Measurements from ENCODE around the gene TAC3. TPM values are rescaled to one million over a fixed set of nuclear protein-coding genes. Genes with fewer than 3 reads are reported as not detected.
"Not testable (repeated sequence)": the region's sequence is repeated elsewhere in the genome, so short reads cannot be mapped to it uniquely, and the experiment has no call there.

Gene TAC3
- total RNA-seq, 1 donor from 2014 or later, result not detected

- intact Hi-C loops (cut with DNase I), result no loop called here
- no peak for DNase-seq
- Histone ChIP-seq H3K9me3 (no peaks in the 10 kb centered on the region), H3K27me3 (no peaks in the 10 kb centered on the region), H3K36me3 (no peaks in the 10 kb centered on the region), H3K4me1 (no peaks in the 10 kb centered on the region), H3K27ac (no peak overlapping the region), H3K4me3 (no peak overlapping the region)
- peak; percentile 63 for ATAC-seq
- TF ChIP-seq, protein P1, sequence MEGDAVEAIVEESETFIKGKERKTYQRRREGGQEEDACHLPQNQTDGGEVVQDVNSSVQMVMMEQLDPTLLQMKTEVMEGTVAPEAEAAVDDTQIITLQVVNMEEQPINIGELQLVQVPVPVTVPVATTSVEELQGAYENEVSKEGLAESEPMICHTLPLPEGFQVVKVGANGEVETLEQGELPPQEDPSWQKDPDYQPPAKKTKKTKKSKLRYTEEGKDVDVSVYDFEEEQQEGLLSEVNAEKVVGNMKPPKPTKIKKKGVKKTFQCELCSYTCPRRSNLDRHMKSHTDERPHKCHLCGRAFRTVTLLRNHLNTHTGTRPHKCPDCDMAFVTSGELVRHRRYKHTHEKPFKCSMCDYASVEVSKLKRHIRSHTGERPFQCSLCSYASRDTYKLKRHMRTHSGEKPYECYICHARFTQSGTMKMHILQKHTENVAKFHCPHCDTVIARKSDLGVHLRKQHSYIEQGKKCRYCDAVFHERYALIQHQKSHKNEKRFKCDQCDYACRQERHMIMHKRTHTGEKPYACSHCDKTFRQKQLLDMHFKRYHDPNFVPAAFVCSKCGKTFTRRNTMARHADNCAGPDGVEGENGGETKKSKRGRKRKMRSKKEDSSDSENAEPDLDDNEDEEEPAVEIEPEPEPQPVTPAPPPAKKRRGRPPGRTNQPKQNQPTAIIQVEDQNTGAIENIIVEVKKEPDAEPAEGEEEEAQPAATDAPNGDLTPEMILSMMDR (IDR thresholded peaks at IDR 0.05), result no peak
These were observed 14.9 kb upstream of the TAC3 start for GRCh38 chr12:57031138-57031725.

GRCh38 chr12:57029457-57029856 lies 13.1 kb upstream of the TAC3 start:
- no peak for DNase-seq
- no peak for ATAC-seq
- H3K36me3 ChIP-seq, result no peaks in the 10 kb centered on the region
- TF ChIP-seq, protein P1 (IDR thresholded peaks at IDR 0.05), result no peak
- H3K27ac ChIP-seq, result no peak overlapping the region
- intact Hi-C loops (cut with DNase I), result no loop called here
- H3K4me3 ChIP-seq, result no peak overlapping the region
- no peaks in the 10 kb centered on the region for H3K9me3 ChIP-seq
- no peaks in the 10 kb centered on the region for H3K27me3 ChIP-seq
- H3K4me1 ChIP-seq, result no peaks in the 10 kb centered on the region

DNA sequence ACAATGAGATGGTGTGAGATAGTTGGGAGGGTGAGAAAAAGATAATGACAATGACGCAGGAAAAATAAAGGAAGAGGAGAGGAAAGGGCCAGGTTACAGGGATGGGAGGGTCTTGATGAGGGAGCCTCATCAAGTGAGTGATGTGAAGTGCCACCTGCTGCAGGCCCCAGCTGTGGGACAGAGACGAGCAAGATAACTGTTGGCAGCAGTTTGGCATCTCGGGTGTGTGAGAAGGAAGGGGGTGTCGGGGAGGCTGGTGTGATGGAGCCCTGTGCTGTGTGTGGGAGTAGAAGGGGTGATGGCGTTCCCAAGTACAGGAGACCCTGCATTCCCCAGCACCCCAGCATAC lies 11.4 kb upstream of the TAC3 start:
- Histone ChIP-seq H3K4me3 (no peak overlapping the region), H3K27me3 (no peaks in the 10 kb centered on the region), H3K36me3 (no peaks in the 10 kb centered on the region), H3K9me3 (no peaks in the 10 kb centered on the region), H3K27ac (no peak overlapping the region), H3K4me1 (no peaks in the 10 kb centered on the region)
- DNase-seq, result no peak
- TF ChIP-seq, protein P1 (IDR thresholded peaks at IDR 0.05), result no peak
- intact Hi-C loops (cut with DNase I), result no loop called here
- ATAC-seq, result no peak

- Histone ChIP-seq H3K4me3 (no peak overlapping the region), H3K9me3 (no peaks in the 10 kb centered on the region), H3K36me3 (no peaks in the 10 kb centered on the region), H3K4me1 (no peaks in the 10 kb centered on the region), H3K27me3 (no peaks in the 10 kb centered on the region), H3K27ac (no peak overlapping the region)
- intact Hi-C loops (cut with DNase I), result no loop called here
- ATAC-seq (no peak), DNase-seq (no peak)
- TF ChIP-seq, protein P1 (IDR thresholded peaks at IDR 0.05), result no peak
These were observed 10.9 kb upstream of the TAC3 start for GRCh38 chr12:57027011-57027804.

- DNase-seq, result no peak
- intact Hi-C loops (cut with DNase I), result no loop called here
- H3K27ac ChIP-seq, result no peak overlapping the region
- no peaks in the 10 kb centered on the region for H3K36me3 ChIP-seq
- no peaks in the 10 kb centered on the region for H3K4me1 ChIP-seq
- no peak overlapping the region for H3K4me3 ChIP-seq
- no peaks in the 10 kb centered on the region for H3K9me3 ChIP-seq
- H3K27me3 ChIP-seq, result no peaks in the 10 kb centered on the region
- TF ChIP-seq, protein P1 (IDR thresholded peaks at IDR 0.05), result no peak
- ATAC-seq, result no peak
These were observed 8.9 kb upstream of the TAC3 start for GRCh38 chr12:57025196-57025595.

GRCh38 chr12:57022324-57022723 lies 6.0 kb upstream of the TAC3 start:
- H3K4me3 ChIP-seq; H3K27ac ChIP-seq; ATAC-seq; H3K36me3 ChIP-seq; H3K9me3 ChIP-seq; intact Hi-C loops (cut with DNase I); H3K4me1 ChIP-seq; H3K27me3 ChIP-seq; DNase-seq: not testable (repeated sequence)
